GM19043 (cell line): ENCODE results near the gene SLC25A14.
"Not testable (repeated sequence)": the region's sequence is repeated elsewhere in the genome, so short reads cannot be mapped to it uniquely, and the experiment has no call there.

Experiments used
- ATAC-seq: cut with Tn5 transposase; IDR thresholded peaks from one replicate; pipeline ENCODE4 v1.9.1; 2021; ENCODE audit warnings: low read depth; ENCODE audit not compliant: unreplicated experiment

Gene SLC25A14

GRCh38 chrX:130339408-130340222, at the start of gene SLC25A14:
TSS of gene SLC25A14 (plus strand) at chrX:130339919. CDS start at chrX:130340279, 360 bp downstream.
- ATAC-seq, result peak; percentile 93

- no peak for ATAC-seq
Observed at GRCh38 chrX:130295519-130296296, 44.0 kb upstream of the SLC25A14 start.

- ATAC-seq, result no peak
Observed at GRCh38 chrX:130296297-130296678, 43.4 kb upstream of the SLC25A14 start.

- no peak for ATAC-seq
Observed at GRCh38 chrX:130296743-130297142, 43.0 kb upstream of the SLC25A14 start.

- no peak for ATAC-seq
Observed at GRCh38 chrX:130299279-130300009, 40.3 kb upstream of the SLC25A14 start.

- ATAC-seq, result no peak
Observed at GRCh38 chrX:130300010-130300282, 39.8 kb upstream of the SLC25A14 start.

GRCh38 chrX:130301405-130301804, 38.3 kb upstream of the SLC25A14 start:
- no peak for ATAC-seq

- ATAC-seq, result no peak
Observed at GRCh38 chrX:130301977-130302376, 37.7 kb upstream of the SLC25A14 start.

- ATAC-seq, result no peak
Observed at GRCh38 chrX:130304587-130305368, 34.9 kb upstream of the SLC25A14 start.

GRCh38 chrX:130319886-130320285, 19.8 kb upstream of the SLC25A14 start:
- ATAC-seq, result not testable (repeated sequence)

GRCh38 chrX:130321550-130321949, 18.2 kb upstream of the SLC25A14 start:
- peak; percentile 55 for ATAC-seq

GRCh38 chrX:130330146-130330545, 9.6 kb upstream of the SLC25A14 start:
- ATAC-seq, result no peak

- peak; percentile 87 for ATAC-seq
Observed at GRCh38 chrX:130330706-130331105, 9.0 kb upstream of the SLC25A14 start.

GRCh38 chrX:130336531-130336930, 3.2 kb upstream of the SLC25A14 start:
- no peak for ATAC-seq

GRCh38 chrX:130338869-130339268, 850 bp upstream of the SLC25A14 start:
- ATAC-seq, result not testable (repeated sequence)

- no peak for ATAC-seq
Observed at GRCh38 chrX:130340271-130340670, 552 bp downstream of the SLC25A14 start.

GRCh38 chrX:130343411-130343810, 3.7 kb downstream of the SLC25A14 start:
- ATAC-seq, result no peak

GRCh38 chrX:130347321-130347720, 7.6 kb downstream of the SLC25A14 start:
- ATAC-seq, result no peak

GRCh38 chrX:130351567-130351966, 11.8 kb downstream of the SLC25A14 start:
- ATAC-seq, result no peak

GRCh38 chrX:130352050-130352449, 12.3 kb downstream of the SLC25A14 start:
- ATAC-seq, result not testable (repeated sequence)
